GM23248 (cell line): ENCODE results near the gene RANGRF. TPM values are rescaled to one million over a fixed set of nuclear protein-coding genes. Genes with fewer than 3 reads are reported as not detected.

ENCODE experiments used
- DNase-seq: peaks from one replicate; pipeline ENCODE4 v3.0.0-alpha.2; 2015
- H2AFZ ChIP-seq: fragments of 200-600 bp; sonication (generic); 2 replicates; pipeline ENCODE4 v1.6.1; 2016; ENCODE audit warnings: antibody characterized with exemption
- H3F3A ChIP-seq: fragments of 200-600 bp; sonication (generic); 2 replicates; pipeline ENCODE4 v1.6.1; 2016; ENCODE audit warnings: mild to moderate bottlenecking, antibody characterized with exemption, mixed run types; ENCODE audit not compliant: insufficient read depth
- H3K27ac ChIP-seq: fragments of 200-600 bp; sonication (generic); 2 replicates; pipeline ENCODE4 v1.5.1; 2016; ENCODE audit warnings: mild to moderate bottlenecking
- H3K27me3 ChIP-seq: fragments of 200-600 bp; sonication (generic); replicated peaks from 2 replicates; pipeline ENCODE4 v1.6.1; 2016; ENCODE audit warnings: mild to moderate bottlenecking; ENCODE audit not compliant: insufficient read depth
- H3K36me3 ChIP-seq: fragments of 200-600 bp; sonication (generic); 2 replicates; pipeline ENCODE4 v1.6.1; 2016; ENCODE audit warnings: low read depth, mild to moderate bottlenecking
- H3K4me1 ChIP-seq: fragments of 200-600 bp; sonication (generic); 2 replicates; pipeline ENCODE4 v1.6.1; 2016; ENCODE audit warnings: mild to moderate bottlenecking; ENCODE audit not compliant: insufficient read depth
- H3K4me2 ChIP-seq: fragments of 200-600 bp; sonication (generic); one replicate; pipeline ENCODE4 v1.6.1; 2016; ENCODE audit warnings: mild to moderate bottlenecking; ENCODE audit not compliant: unreplicated experiment
- H3K4me3 ChIP-seq: fragments of 200-600 bp; sonication (generic); 2 replicates; pipeline ENCODE4 v1.5.1; 2016; ENCODE audit warnings: mild to moderate bottlenecking
- H3K79me2 ChIP-seq: fragments of 200-600 bp; sonication (generic); 2 replicates; pipeline ENCODE4 v1.6.1; 2016; ENCODE audit warnings: mild to moderate bottlenecking; ENCODE audit not compliant: insufficient read depth
- H3K9ac ChIP-seq: fragments of 200-600 bp; sonication (generic); 2 replicates; pipeline ENCODE4 v1.6.1; 2016; ENCODE audit warnings: mild to moderate bottlenecking
- H3K9me2 ChIP-seq: fragments of 200-600 bp; sonication (generic); 2 replicates; pipeline ENCODE4 v1.6.1; 2016; ENCODE audit warnings: mixed run types, mild to moderate bottlenecking, moderate library complexity; ENCODE audit not compliant: insufficient read depth
- H3K9me3 ChIP-seq: fragments of 200-600 bp; sonication (generic); one replicate; pipeline ENCODE4 v1.6.1; 2017; ENCODE audit warnings: low read depth
- H4K20me1 ChIP-seq: fragments of 200-600 bp; sonication (generic); 2 replicates; pipeline ENCODE4 v1.6.0; 2016; ENCODE audit not compliant: insufficient read depth
- EZH2 ChIP-seq: fragments of 200-600 bp; sonication (generic); IDR thresholded peaks from 2 replicates; pipeline ENCODE4 v1.6.1; 2018; ENCODE audit warnings: antibody characterized with exemption, mild to moderate bottlenecking; ENCODE audit not compliant: insufficient read depth, poor library complexity, severe bottlenecking
- EZH2phosphoT487 ChIP-seq: fragments of 200-600 bp; sonication (generic); IDR thresholded peaks from 2 replicates; pipeline ENCODE4 v1.6.1; 2018; ENCODE audit warnings: antibody characterized with exemption, moderate library complexity, mild to moderate bottlenecking, low read depth; ENCODE audit not compliant: insufficient read depth
- WGBS, 2 experiments: methylation state at CpG; one replicate each; pipeline ENCODE4 v1.1.6; 2015 to 2017; ENCODE audit warnings: low lambda C conversion rate in 2 of 2, low coverage in 1 of 2; ENCODE audit errors: missing lambda C conversion rate in 2 of 2; 5-methylcytosine and 5-hydroxymethylcytosine counted together
- in situ Hi-C: fragments of 300-500 bp; cut with MboI; formaldehyde crosslinking; loops from 2 replicates; pipeline ENCODE4 v1.15.0; 2020
- polyA plus RNA-seq: library from polyadenylated mRNA; unstranded; fragments of >200 nt; fragmentation: Nextera tagmentation; extraction: Ambion mirVana; gene quantifications from 2 replicates; pipeline ENCODE4 v1.2.1, GENCODE V29; 2016
- total RNA-seq: library from RNA; depleted of rRNA; stranded (reverse); fragments of >200 nt; shearing (Covaris generic); gene quantifications from 2 replicates; pipeline ENCODE4 v1.2.3, GENCODE V29; 2014; rRNA removed

RANGRF gene
- total RNA-seq, result 4.8 and 13.8 TPM in 2 replicates
- 29.7 and 30.3 TPM in 2 replicates for polyA plus RNA-seq

- Histone ChIP-seq H3K36me3 (no peaks in the 10 kb centered on the region), H3K27ac (peak within 1 kb of the TSS; percentile 75), H3K9ac (peak within 1 kb of the TSS; percentile 96), H3K79me2 (no peaks in the 10 kb centered on the region), H3K4me3 (peak within 1 kb of the TSS; percentile 92), H3K9me2 (no peaks in the 10 kb centered on the region), H3K27me3 (no peaks in the 10 kb centered on the region), H4K20me1 (no peaks in the 10 kb centered on the region), H2AFZ (peak within 1 kb of the TSS; percentile 98), H3K9me3 (no peaks in the 10 kb centered on the region), H3K4me1 (0 out of 2 replicates have a peak, but pooled peaks cover 7% of the 10 kb centered on the region), H3F3A (0 out of 2 replicates have a peak, but pooled peaks cover 9% of the 10 kb centered on the region), H3K4me2 (peak within 1 kb of the TSS; percentile 95)
- WGBS, 2 experiments, result 0 to 1% methylated on average over 48 to 50 of the region's 53 CpGs
- in situ Hi-C loops, result no loop called here
- TF ChIP-seq EZH2phosphoT487, result no peak
- TF ChIP-seq EZH2, result no peak
- DNase-seq, result peak; percentile 95
Observed at GRCh38 chr17:8288336-8289102, at the start of gene RANGRF. TSS of gene RANGRF (plus strand) at chr17:8288670. CDS start at chr17:8288789, 119 bp downstream.

GRCh38 chr17:8243827-8244226, 44.6 kb upstream of the RANGRF start:
- H3F3A ChIP-seq, result peaks cover 19% of the 10 kb centered on the region
- H3K27ac ChIP-seq, result no peak overlapping the region
- no peak for DNase-seq
- H3K27me3 ChIP-seq, result no peaks in the 10 kb centered on the region
- H3K4me2 ChIP-seq, result no peak overlapping the region
- no peak overlapping the region for H3K4me3 ChIP-seq
- H3K4me1 ChIP-seq, result no peaks in the 10 kb centered on the region
- no peak overlapping the region for H2AFZ ChIP-seq
- no peaks in the 10 kb centered on the region for H3K9me3 ChIP-seq
- peaks cover 36% of the 10 kb centered on the region for H3K79me2 ChIP-seq
- in situ Hi-C loops, result no loop called here
- TF ChIP-seq EZH2 (no peak), EZH2phosphoT487 (no peak)
- no peaks in the 10 kb centered on the region for H3K36me3 ChIP-seq
- no peak overlapping the region for H3K9ac ChIP-seq
- no peaks in the 10 kb centered on the region for H3K9me2 ChIP-seq
- H4K20me1 ChIP-seq, result no peaks in the 10 kb centered on the region
- whole genome bisulfite sequencing, 2 experiments, result 96 to 99% methylated on average over 5 of the region's 5 CpGs

- H3F3A ChIP-seq, result peaks cover 20% of the 10 kb centered on the region
- in situ Hi-C loops, result no loop called here
- H3K9ac ChIP-seq, result no peak overlapping the region
- no peaks in the 10 kb centered on the region for H3K36me3 ChIP-seq
- H3K27me3 ChIP-seq, result no peaks in the 10 kb centered on the region
- no peak for DNase-seq
- H3K4me1 ChIP-seq, result peaks cover 3% of the 10 kb centered on the region; the same call in 1 of the 2 replicates
- WGBS, 2 experiments, result 94% methylated on average over 8 of the region's 8 CpGs
- no peak overlapping the region for H3K4me2 ChIP-seq
- H4K20me1 ChIP-seq, result no peaks in the 10 kb centered on the region
- TF ChIP-seq EZH2 (no peak), EZH2phosphoT487 (no peak)
- no peaks in the 10 kb centered on the region for H3K9me3 ChIP-seq
- H3K27ac ChIP-seq, result no peak overlapping the region
- H3K79me2 ChIP-seq, result peaks cover 42% of the 10 kb centered on the region
- H3K4me3 ChIP-seq, result no peak overlapping the region
- no peak overlapping the region for H2AFZ ChIP-seq
- no peaks in the 10 kb centered on the region for H3K9me2 ChIP-seq
Observed at GRCh38 chr17:8244768-8245167, 43.7 kb upstream of the RANGRF start.

- Histone ChIP-seq H2AFZ (peak within 1 kb of the TSS; percentile 100), H4K20me1 (no peaks in the 10 kb centered on the region), H3K36me3 (no peaks in the 10 kb centered on the region), H3K4me3 (peak within 1 kb of the TSS; percentile 100), H3K9me2 (no peaks in the 10 kb centered on the region), H3F3A (peaks cover 20% of the 10 kb centered on the region), H3K79me2 (peaks cover 64% of the 10 kb centered on the region), H3K9me3 (no peaks in the 10 kb centered on the region), H3K4me2 (peak within 1 kb of the TSS; percentile 98), H3K4me1 (peaks cover 8% of the 10 kb centered on the region; the same call in 1 of the 2 replicates), H3K27me3 (no peaks in the 10 kb centered on the region), H3K9ac (peak within 1 kb of the TSS; percentile 97), H3K27ac (peak within 1 kb of the TSS; percentile 96)
- 0 to 1% methylated on average over 58 of the region's 58 CpGs for WGBS, 2 experiments
- in situ Hi-C loops, result no loop called here
- DNase-seq, result peak; percentile 95
- TF ChIP-seq EZH2phosphoT487, result no peak
- TF ChIP-seq EZH2, result no peak
Observed at GRCh38 chr17:8248751-8249607, 39.5 kb upstream of the RANGRF start, which contains the start of gene PFAS. TSS of gene PFAS (plus strand) at chr17:8249289. CDS start at chr17:8253938, 4,649 bp downstream.
